A673 (cell line): ENCODE measurements around the gene SYTL4.

ENCODE experiments used
- CTCF ChIP-seq: fragments of 300-800, 200-600 bp; sonication (generic); conservative IDR thresholded peaks from 2 replicates; pipeline ENCODE4 v1.5.1; 2017; ENCODE audit warnings: low read depth, mild to moderate bottlenecking, antibody characterized with exemption, low read length, moderate library complexity, mixed read lengths
- EZH2 ChIP-seq: fragments of 200-600 bp; sonication (generic); IDR thresholded peaks from 2 replicates; pipeline ENCODE4 v1.6.1; 2017; ENCODE audit warnings: borderline replicate concordance, low read depth, mild to moderate bottlenecking, mixed read lengths, antibody characterized with exemption, low read length; ENCODE audit not compliant: poor library complexity, severe bottlenecking

- no peak for TF ChIP-seq CTCF
- TF ChIP-seq EZH2: no peak
These were observed 58.4 kb downstream of the SYTL4 start for GRCh38 chrX:100673397-100673953.
